H1 (cell line): ENCODE results near the gene TM4SF1. TPM values are rescaled to one million over a fixed set of nuclear protein-coding genes. Genes with fewer than 3 reads are reported as not detected.

Source experiments
- CTCF ChIA-PET: fragments of 300-600 bp; sonication (Branson Sonifier 250); formaldehyde crosslinking; loops from one replicate; lab custom pipeline; 2021; ENCODE audit not compliant: partially characterized antibody; lab: Charles Lee
- POLR2A ChIA-PET: fragments of 300-600 bp; sonication (Branson Sonifier 250); formaldehyde crosslinking; loops from one replicate; lab custom pipeline; 2021; ENCODE audit warnings: inconsistent platforms; ENCODE audit not compliant: partially characterized antibody; lab: Charles Lee
- DNase-seq, 2 experiments: peaks; one replicate each; pipeline versions ENCODE4 v3.0.0 to v3.0.0-alpha.2; 2010 to 2022; ENCODE audit warnings: low spot score in 2 of 2, low read depth in 1 of 2, mixed read lengths in 1 of 2
- FAIRE-seq: peaks from 2 replicates; lab custom pipeline; 2011; peaks lifted over from hg19 to GRCh38; lab: Jason Lieb, UNC
- H2AFZ ChIP-seq: 2 replicates; pipeline ENCODE4 v1.8.1; 2012; ENCODE audit warnings: low read length, inconsistent platforms
- H2AK5ac ChIP-seq: 2 replicates; pipeline ENCODE4 v1.6.1; 2013; ENCODE audit warnings: low read depth, low read length
- H2BK120ac ChIP-seq: replicated peaks from 2 replicates; pipeline ENCODE3; 2013; ENCODE audit warnings: low read depth, low read length, inconsistent platforms
- H2BK12ac ChIP-seq: 2 replicates; pipeline ENCODE4 v1.6.1; 2013; ENCODE audit warnings: low read depth, low read length
- H2BK15ac ChIP-seq: 2 replicates; pipeline ENCODE4 v1.6.1; 2013; ENCODE audit warnings: low read length
- H2BK20ac ChIP-seq: 2 replicates; pipeline ENCODE4 v1.6.1; 2013; ENCODE audit warnings: low read length
- H2BK5ac ChIP-seq: 2 replicates; pipeline ENCODE4 v1.6.1; 2013; ENCODE audit warnings: low read depth, low read length
- H3K14ac ChIP-seq: 2 replicates; pipeline ENCODE4 v1.6.1; 2013; ENCODE audit warnings: inconsistent platforms; ENCODE audit not compliant: insufficient read length
- H3K18ac ChIP-seq: 2 replicates; pipeline ENCODE4 v1.6.1; 2013; ENCODE audit warnings: low read length; ENCODE audit errors: extremely low read depth
- H3K23ac ChIP-seq: 2 replicates; pipeline ENCODE4 v1.6.1; 2013; ENCODE audit warnings: inconsistent platforms; ENCODE audit not compliant: insufficient read length
- H3K23me2 ChIP-seq: 2 replicates; pipeline ENCODE4 v1.6.1; 2013; ENCODE audit warnings: low read depth, low read length
- H3K27ac ChIP-seq: 2 replicates; pipeline ENCODE4 v1.6.1; 2011; ENCODE audit warnings: low read depth, low read length, inconsistent platforms
- H3K27me3 ChIP-seq, 4 experiments: replicated peaks in 1 of 4; 1 replicate in 1 of 4; 2 replicates in 3 of 4; pipeline versions ENCODE4 v1.6.1 to v1.8.1; 2011 to 2013; ENCODE audit warnings: low read length in 3 of 4, mild to moderate bottlenecking in 3 of 4, inconsistent platforms in 2 of 4, mixed read lengths in 2 of 4, moderate library complexity in 1 of 4; ENCODE audit not compliant: control insufficient read depth in 3 of 4, insufficient read depth in 3 of 4; ENCODE audit errors: extremely low read depth in 1 of 4
- H3K36me3 ChIP-seq, 4 experiments: 2 replicates each; pipeline versions ENCODE4 v1.6.1 to v1.8.1; 2011 to 2013; ENCODE audit warnings: mild to moderate bottlenecking in 4 of 4, low read length in 3 of 4, moderate library complexity in 2 of 4, control low read depth in 1 of 4, inconsistent platforms in 1 of 4; ENCODE audit not compliant: insufficient read depth in 4 of 4, control insufficient read depth in 2 of 4
- H3K4ac ChIP-seq: replicated peaks from 2 replicates; pipeline ENCODE3; 2013; ENCODE audit warnings: low read length, low read depth, mixed read lengths, inconsistent platforms; ENCODE audit not compliant: insufficient read length
- H3K4me1 ChIP-seq, 4 experiments: replicated peaks in 1 of 4; 1 replicate in 1 of 4; 2 replicates in 3 of 4; pipeline versions ENCODE4 v1.6.1 to v1.8.1; 2011 to 2013; ENCODE audit warnings: low read length in 3 of 4, inconsistent platforms in 2 of 4, mixed read lengths in 1 of 4; ENCODE audit not compliant: insufficient read depth in 4 of 4, control insufficient read depth in 3 of 4
- H3K4me2 ChIP-seq, 2 experiments: 2 replicates each; pipeline versions ENCODE4 v1.6.1 to v1.8.1; 2011 to 2013; ENCODE audit warnings: low read depth in 2 of 2, low read length in 2 of 2, control low read depth in 1 of 2, inconsistent platforms in 1 of 2, mild to moderate bottlenecking in 1 of 2; ENCODE audit not compliant: insufficient read depth in 1 of 2
- H3K4me3 ChIP-seq, 4 experiments: fragments of 200-600, 300-600 bp in 1 of 4; sonication (generic), shearing (Covaris generic), sonication (Bioruptor Twin) in 1 of 4; 2 replicates each; pipeline versions ENCODE4 v1.5.1 to v1.8.1; 2011 to 2016; ENCODE audit warnings: low read length in 4 of 4, low read depth in 3 of 4, control low read depth in 2 of 4, inconsistent platforms in 2 of 4, mild to moderate bottlenecking in 2 of 4, mixed read lengths in 1 of 4, moderate library complexity in 1 of 4; ENCODE audit not compliant: insufficient read depth in 2 of 4; ENCODE audit errors: extremely low read depth in 1 of 4
- H3K56ac ChIP-seq: replicated peaks from 2 replicates; pipeline ENCODE3; 2013; ENCODE audit warnings: low read depth, mild to moderate bottlenecking, mixed read lengths, low read length, inconsistent platforms; ENCODE audit not compliant: insufficient read length
- H3K79me1 ChIP-seq: 2 replicates; pipeline ENCODE4 v1.6.1; 2013; ENCODE audit warnings: low read depth, low read length, control low read depth
- H3K79me2 ChIP-seq, 2 experiments: 2 replicates each; pipeline versions ENCODE4 v1.6.1 to v1.8.1; 2012 to 2013; ENCODE audit warnings: low read length in 2 of 2, mild to moderate bottlenecking in 2 of 2, inconsistent platforms in 1 of 2; ENCODE audit not compliant: insufficient read depth in 2 of 2, control insufficient read depth in 1 of 2
- H3K9ac ChIP-seq, 4 experiments: replicated peaks in 1 of 4; 1 replicate in 1 of 4; 2 replicates in 3 of 4; pipeline versions ENCODE4 v1.6.1 to v1.8.1; 2011 to 2013; ENCODE audit warnings: low read depth in 3 of 4, low read length in 3 of 4, control low read depth in 2 of 4, mild to moderate bottlenecking in 2 of 4, moderate library complexity in 2 of 4, inconsistent platforms in 1 of 4; ENCODE audit errors: extremely low read depth in 1 of 4
- H3K9me3 ChIP-seq, 2 experiments: 2 replicates each; pipeline versions ENCODE4 v1.6.1 to v1.8.1; 2012 to 2013; ENCODE audit warnings: mild to moderate bottlenecking in 2 of 2, moderate library complexity in 2 of 2, control low read depth in 1 of 2, inconsistent platforms in 1 of 2, low read depth in 1 of 2, low read length in 1 of 2, mixed read lengths in 1 of 2; ENCODE audit not compliant: insufficient read depth in 2 of 2
- H4K20me1 ChIP-seq, 2 experiments: replicated peaks in 1 of 2; 2 replicates each; pipeline versions ENCODE3 to v1.8.1; 2011 to 2013; ENCODE audit warnings: inconsistent platforms in 2 of 2, low read length in 2 of 2, mild to moderate bottlenecking in 1 of 2; ENCODE audit not compliant: insufficient read depth in 2 of 2, control insufficient read depth in 1 of 2
- H4K5ac ChIP-seq: 2 replicates; pipeline ENCODE4 v1.6.1; 2013; ENCODE audit warnings: low read length, low read depth, mixed read lengths, inconsistent platforms; ENCODE audit not compliant: insufficient read length
- H4K8ac ChIP-seq: 2 replicates; pipeline ENCODE4 v1.8.0; 2013; ENCODE audit warnings: mild to moderate bottlenecking, moderate library complexity, low read length, inconsistent platforms; ENCODE audit not compliant: insufficient read depth; ENCODE audit errors: extremely low read depth
- H4K91ac ChIP-seq: replicated peaks from 2 replicates; pipeline ENCODE3; 2013; ENCODE audit warnings: low read length, mixed read lengths, inconsistent platforms; ENCODE audit not compliant: insufficient read length
- CBX5 ChIP-seq: fragments of 300-800, 300-1000 bp; sonication (generic); IDR thresholded peaks from 2 replicates; pipeline ENCODE4 v1.7.1; 2016; ENCODE audit warnings: antibody characterized with exemption, low read length, low read depth
- MAFK ChIP-seq: IDR thresholded peaks from 2 replicates; pipeline ENCODE4 v1.6.1; 2012; ENCODE audit warnings: low read depth, mild to moderate bottlenecking, improper control_type of control experiment, low read length
- POLR2AphosphoS5 ChIP-seq: IDR thresholded peaks from 2 replicates; pipeline ENCODE4 v1.6.1; 2011; ENCODE audit warnings: low read depth, low read length
- RBBP5 ChIP-seq: IDR thresholded peaks from 2 replicates; pipeline ENCODE4 v1.7.1; 2012; ENCODE audit warnings: low read depth, mild to moderate bottlenecking, inconsistent platforms, low read length, moderate library complexity, borderline replicate concordance
- SAP30 ChIP-seq: fragments of 300-600 bp; sonication (generic); IDR thresholded peaks from 2 replicates; pipeline ENCODE4 v1.7.1; 2012; ENCODE audit warnings: low read length, moderate library complexity, mild to moderate bottlenecking, inconsistent platforms; ENCODE audit not compliant: insufficient read depth, insufficient replicate concordance
- SIX5 ChIP-seq: IDR thresholded peaks from 2 replicates; pipeline ENCODE4 v1.6.1; 2011; ENCODE audit warnings: mild to moderate bottlenecking, low read depth, low read length
- WGBS, 2 experiments: shearing (Covaris generic) in 1 of 2; methylation state at CpG; one replicate each; pipeline versions ENCODE4 v1.1.6 to v1.1.7; 2013 to 2015; ENCODE audit warnings: low lambda C conversion rate in 2 of 2, mixed read lengths in 2 of 2, inconsistent platforms in 1 of 2, low coverage in 1 of 2, missing lambda C conversion rate in 1 of 2; ENCODE audit not compliant: insufficient replicate concordance in 2 of 2, insufficient coverage in 1 of 2, insufficient read length in 1 of 2; ENCODE audit errors: extremely low coverage in 1 of 2, missing lambda C conversion rate in 1 of 2; 5-methylcytosine and 5-hydroxymethylcytosine counted together
- polyA plus RNA-seq, 7 experiments: library from polyadenylated mRNA; depleted of rRNA in 3 of 7; stranded (reverse) in 5 of 7; unstranded in 2 of 7; fragments of >200 nt in 5 of 7; fragments of 200-250 nt in 2 of 7; gene quantifications; 1 replicate in 5 of 7; 2 replicates in 1 of 7; 4 replicates in 1 of 7; pipeline versions ENCODE4 v1.2.1 to v1.2.3, GENCODE V29; 2011 to 2013; ENCODE audit warnings: missing spikeins in 2 of 7, mixed read lengths in 2 of 7
- total RNA-seq: library from RNA; stranded (reverse); fragmentation: NEBNext Ultra II Directional; extraction: Animal tissue kit (Norgen Biotek cat#: 25700); gene quantifications from 2 replicates; pipeline ENCODE4 v1.2.1, GENCODE V29; 2021

The TM4SF1 gene
- total and polyA plus RNA-seq, 2 of the 8 experiments (the other 6 are each of a cell fraction or from before 2014, with no cell fraction given) = 0.26 to 1.3 TPM

DNA sequence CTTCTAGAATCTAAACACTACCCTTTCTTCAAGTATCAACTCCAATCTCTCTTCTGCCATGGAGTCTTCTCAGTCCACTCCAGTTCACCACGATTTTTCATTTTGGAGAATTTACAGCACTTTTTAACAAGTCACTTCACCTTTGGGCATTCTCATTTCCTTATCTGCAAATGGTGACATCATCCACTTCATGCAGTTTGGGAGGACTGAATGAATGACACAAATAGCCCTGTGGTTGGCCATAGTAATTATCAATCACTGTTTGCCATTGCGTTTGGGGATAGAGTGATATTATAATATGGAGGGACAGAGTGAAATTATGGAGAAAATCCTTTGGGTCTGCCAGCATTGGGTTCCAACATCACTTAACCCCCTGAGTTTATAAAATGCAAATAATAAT, 38.0 kb upstream of the TM4SF1 start:
- no peak overlapping the region for H3K18ac ChIP-seq
- H4K20me1 ChIP-seq = no peaks in the 10 kb centered on the region
- no peak overlapping the region for H2BK12ac ChIP-seq
- H3K27me3 ChIP-seq = no peaks in the 10 kb centered on the region
- H3K36me3 ChIP-seq = no peaks in the 10 kb centered on the region
- H4K8ac ChIP-seq = no peak overlapping the region
- H2BK15ac ChIP-seq = no peak overlapping the region
- no peaks in the 10 kb centered on the region for H3K79me2 ChIP-seq
- no peak overlapping the region for H3K27ac ChIP-seq
- H3K14ac ChIP-seq = no peak overlapping the region
- no peak overlapping the region for H2BK20ac ChIP-seq
- H3K4me2 ChIP-seq = no peak overlapping the region
- H2BK5ac ChIP-seq = no peak overlapping the region
- ChIA-PET POLR2A (no interaction called here), CTCF (no interaction called here)
- TF ChIP-seq CBX5 = no peak
- TF ChIP-seq SAP30 = no peak
- TF ChIP-seq RBBP5 = no peak
- TF ChIP-seq SIX5 = no peak
- no peak for TF ChIP-seq MAFK
- TF ChIP-seq POLR2AphosphoS5 = no peak
- no peak overlapping the region for H2AK5ac ChIP-seq
- no peak overlapping the region for H3K4ac ChIP-seq
- H4K91ac ChIP-seq = no peak overlapping the region
- no peak overlapping the region for H2BK120ac ChIP-seq
- no peaks in the 10 kb centered on the region for H3K9me3 ChIP-seq
- H3K4me1 ChIP-seq = no peaks in the 10 kb centered on the region
- no peak overlapping the region for H3K9ac ChIP-seq
- WGBS, 2 experiments = 89% methylated on average over 2 of the region's 2 CpGs; no CpG with 5 or more reads in 1 of the 2 experiments
- no peak overlapping the region for H3K56ac ChIP-seq
- H4K5ac ChIP-seq = no peak overlapping the region
- H3K23me2 ChIP-seq = no peaks in the 10 kb centered on the region
- no peak overlapping the region for H3K23ac ChIP-seq
- H3K4me3 ChIP-seq = no peak overlapping the region
- H3K79me1 ChIP-seq = no peaks in the 10 kb centered on the region
- no peak overlapping the region for H2AFZ ChIP-seq
- DNase-seq (no peak), FAIRE-seq (no peak)
